Measurements from ENCODE around the gene NFE2L3.

NFE2L3 gene

DNA sequence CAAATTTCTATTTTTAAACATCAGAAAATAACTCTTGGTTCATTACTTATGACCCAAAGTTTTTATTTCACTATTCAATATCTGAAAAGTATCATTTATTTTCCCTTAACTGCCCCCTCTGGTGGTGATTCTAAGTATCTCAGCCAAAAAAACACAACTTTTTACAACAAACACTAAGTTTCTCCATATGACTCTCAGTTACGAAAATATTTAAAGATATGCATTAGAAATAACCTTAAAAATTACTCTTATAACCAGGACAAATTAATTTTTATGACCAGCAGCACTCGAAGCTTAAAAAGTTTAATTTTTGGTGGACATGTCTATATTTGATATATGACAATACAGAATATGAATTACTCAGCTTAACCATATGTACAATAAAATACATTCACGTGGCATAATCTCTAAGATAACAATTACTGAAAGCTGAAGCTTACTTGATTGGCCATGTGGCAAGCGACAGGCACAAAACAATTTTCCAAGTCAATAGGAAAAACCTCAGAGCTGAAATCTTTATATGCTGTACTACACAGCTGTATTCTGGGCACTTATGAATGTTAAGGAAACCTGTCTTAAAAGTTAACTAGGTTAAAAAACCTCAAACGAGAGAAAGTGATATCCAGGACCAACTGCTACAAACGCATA lies 46.3 kb downstream of the NFE2L3 start:
- no peak for DNase-seq (ENCODE audit: insufficient read length, low spot score)
- no peak for TF ChIP-seq POU2F2 (IDR thresholded peaks at IDR 0.05; ENCODE audit: low read depth, low read length)
- no peak for TF ChIP-seq SPI1 (IDR thresholded peaks at IDR 0.05; ENCODE audit: low read depth, low read length)
- TF ChIP-seq TAF1 (IDR thresholded peaks at IDR 0.05; ENCODE audit: low read depth, low read length) = no peak
- TF ChIP-seq POLR2AphosphoS5 (IDR thresholded peaks at IDR 0.05; ENCODE audit: low read depth, low read length) = no peak
- no peak for TF ChIP-seq PAX5 (IDR thresholded peaks at IDR 0.05; ENCODE audit: insufficient read depth, low read length, severe bottlenecking)
- TF ChIP-seq POLR2A (IDR thresholded peaks at IDR 0.05; ENCODE audit: low read depth, low read length) = no peak
- FAIRE-seq = no peak

DNA sequence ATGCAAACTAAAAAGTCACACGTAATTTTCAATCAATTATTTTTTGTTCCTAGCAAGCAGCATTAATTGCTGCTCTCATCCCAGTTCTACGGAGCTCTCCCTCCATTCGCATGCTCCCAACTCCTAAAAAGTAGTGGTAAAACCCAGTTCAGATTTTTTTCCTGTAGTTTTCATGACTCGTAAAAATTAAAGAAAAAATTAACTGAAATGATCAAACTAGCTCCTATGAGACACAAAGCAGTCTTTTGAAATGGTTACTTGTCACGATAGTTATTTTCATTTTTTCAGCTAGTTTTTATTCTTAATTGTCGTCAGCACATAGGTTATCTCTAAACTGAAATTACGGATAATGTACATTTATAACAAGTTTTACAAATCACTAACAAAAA lies 46.8 kb downstream of the NFE2L3 start:
- FAIRE-seq (no peak), DNase-seq (ENCODE audit: insufficient read length, low spot score) (no peak)
- TF ChIP-seq SPI1 (IDR thresholded peaks at IDR 0.05; ENCODE audit: low read depth, low read length) (no peak), POLR2A (IDR thresholded peaks at IDR 0.05; ENCODE audit: low read depth, low read length) (no peak), TAF1 (IDR thresholded peaks at IDR 0.05; ENCODE audit: low read depth, low read length) (no peak), POLR2AphosphoS5 (IDR thresholded peaks at IDR 0.05; ENCODE audit: low read depth, low read length) (no peak), PAX5 (IDR thresholded peaks at IDR 0.05; ENCODE audit: insufficient read depth, low read length, severe bottlenecking) (no peak), POU2F2 (IDR thresholded peaks at IDR 0.05; ENCODE audit: low read depth, low read length) (no peak)

DNA sequence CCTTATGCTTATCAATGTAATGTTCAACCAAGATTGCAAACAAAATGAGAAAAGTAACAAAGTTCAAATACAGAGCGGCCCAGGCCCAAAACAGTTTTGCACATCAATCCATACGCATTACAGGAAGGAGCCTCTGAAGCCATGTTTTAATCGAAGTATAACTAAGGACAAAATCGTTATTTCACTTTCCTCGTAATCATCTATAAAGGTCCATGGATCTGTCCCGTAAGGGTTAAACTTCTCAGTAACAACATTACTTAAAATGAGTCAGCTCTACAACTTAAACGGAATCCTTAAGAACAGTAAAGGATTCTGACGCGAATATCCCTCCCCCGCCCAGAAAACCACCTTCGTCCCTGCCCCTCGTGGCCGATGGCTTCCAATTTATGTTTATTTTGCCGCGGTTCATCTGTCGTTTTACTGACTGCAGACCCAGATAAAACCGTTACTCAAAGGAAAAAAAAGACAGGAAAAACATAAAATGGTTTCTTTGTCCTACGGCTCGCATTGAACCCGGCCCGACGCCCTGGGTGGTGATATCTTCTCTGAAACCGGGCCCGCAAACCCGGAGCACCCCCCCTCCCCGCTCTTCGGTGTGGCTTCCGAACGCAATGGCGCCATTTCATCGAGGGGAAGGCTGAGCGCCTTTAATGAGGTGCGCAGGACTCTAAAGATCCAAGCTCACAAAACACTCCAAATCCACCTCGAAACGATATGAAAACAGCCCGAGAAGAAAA lies 47.5 kb downstream of the NFE2L3 start:
- no peak for DNase-seq (ENCODE audit: insufficient read length, low spot score)
- TF ChIP-seq POLR2AphosphoS5 (IDR thresholded peaks at IDR 0.05; ENCODE audit: low read depth, low read length) = 0 out of 2 replicates have a peak, but pooled peaks have one; percentile 11
- TF ChIP-seq POLR2A (IDR thresholded peaks at IDR 0.05; ENCODE audit: low read depth, low read length) = no peak
- TF ChIP-seq POU2F2 (IDR thresholded peaks at IDR 0.05; ENCODE audit: low read depth, low read length) = no peak
- 0 out of 2 replicates have a peak, but pooled peaks have one; percentile 23 for TF ChIP-seq TAF1 (IDR thresholded peaks at IDR 0.05; ENCODE audit: low read depth, low read length)
- no peak for TF ChIP-seq SPI1 (IDR thresholded peaks at IDR 0.05; ENCODE audit: low read depth, low read length)
- no peak for TF ChIP-seq PAX5 (IDR thresholded peaks at IDR 0.05; ENCODE audit: insufficient read depth, low read length, severe bottlenecking)
- no peak for FAIRE-seq

DNA sequence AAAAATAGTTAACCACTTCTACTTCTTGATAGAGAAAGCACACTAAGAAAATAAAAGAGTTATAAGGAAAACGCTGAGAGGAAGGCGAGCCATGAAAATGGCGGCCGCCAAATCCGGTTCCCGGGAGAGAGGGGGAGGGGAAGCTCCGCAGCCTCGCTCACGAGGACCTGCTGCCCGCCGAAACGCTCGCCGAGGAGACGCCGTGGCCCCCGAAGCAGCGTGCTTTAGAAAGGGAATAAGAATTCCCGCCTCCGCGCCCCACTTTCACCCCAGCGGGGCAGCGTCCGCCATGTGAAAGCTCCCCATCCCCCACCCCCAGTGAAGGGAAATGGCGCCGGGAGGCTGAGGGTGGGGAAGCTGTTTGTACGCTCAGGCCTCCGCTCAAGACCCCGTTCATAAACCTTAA lies 48.0 kb downstream of the NFE2L3 start:
- no peak for DNase-seq (ENCODE audit: insufficient read length, low spot score)
- no peak for TF ChIP-seq TAF1 (IDR thresholded peaks at IDR 0.05; ENCODE audit: low read depth, low read length)
- no peak for TF ChIP-seq POLR2AphosphoS5 (IDR thresholded peaks at IDR 0.05; ENCODE audit: low read depth, low read length)
- TF ChIP-seq SPI1 (IDR thresholded peaks at IDR 0.05; ENCODE audit: low read depth, low read length) = no peak
- no peak for TF ChIP-seq POLR2A (IDR thresholded peaks at IDR 0.05; ENCODE audit: low read depth, low read length)
- no peak for TF ChIP-seq POU2F2 (IDR thresholded peaks at IDR 0.05; ENCODE audit: low read depth, low read length)
- TF ChIP-seq PAX5 (IDR thresholded peaks at IDR 0.05; ENCODE audit: insufficient read depth, low read length, severe bottlenecking) = no peak
- no peak for FAIRE-seq

DNA sequence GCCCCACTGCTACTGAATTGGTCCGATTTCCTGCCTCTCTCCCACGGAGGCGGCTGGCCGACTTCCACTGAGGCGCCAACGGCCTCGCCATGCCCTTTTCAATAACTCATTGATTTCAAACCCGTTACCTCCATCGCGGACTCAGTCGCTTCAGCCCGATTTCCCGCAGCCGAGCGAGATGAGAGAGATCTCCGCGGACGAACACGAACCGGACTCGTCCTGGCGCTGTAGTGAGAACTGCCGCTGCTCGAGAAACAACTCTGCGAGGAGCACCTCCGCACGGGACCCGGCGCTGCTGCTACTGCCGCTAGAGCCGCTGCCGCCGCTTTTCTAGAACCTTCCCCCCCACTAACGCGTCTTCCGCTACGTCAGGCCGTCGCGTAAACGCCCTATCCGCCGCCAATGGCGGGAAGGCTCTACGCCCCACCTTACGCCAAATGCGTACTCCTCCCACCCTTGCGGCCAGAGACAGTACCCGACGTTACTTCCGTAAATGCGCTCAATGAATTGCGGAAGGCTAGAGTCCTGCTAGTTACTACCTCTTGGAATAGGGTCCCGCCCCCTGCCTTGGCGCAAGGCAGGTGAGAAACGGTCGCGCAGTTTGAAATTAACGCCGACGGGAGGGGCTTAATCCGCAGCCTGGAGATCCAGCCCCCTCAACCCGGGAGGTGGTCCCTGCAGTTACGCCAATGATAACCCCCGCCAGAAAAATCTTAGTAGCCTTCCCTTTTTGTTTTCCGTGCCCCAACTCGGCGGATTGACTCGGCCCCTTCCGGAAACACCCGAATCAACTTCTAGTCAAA lies 48.6 kb downstream of the NFE2L3 start, which contains the start of gene HNRNPA2B1:
HNRNPA2B1 (minus strand) TSS at position 303 of the 803 bp plus-strand sequence; CDS start at position 134, 169 bp downstream.
- TF ChIP-seq PAX5 (IDR thresholded peaks at IDR 0.05; ENCODE audit: insufficient read depth, low read length, severe bottlenecking) = no peak
- peak; percentile 97 for TF ChIP-seq POU2F2 (IDR thresholded peaks at IDR 0.05; ENCODE audit: low read depth, low read length)
- TF ChIP-seq SPI1 (IDR thresholded peaks at IDR 0.05; ENCODE audit: low read depth, low read length) = peak; percentile 40
- TF ChIP-seq TAF1 (IDR thresholded peaks at IDR 0.05; ENCODE audit: low read depth, low read length) = peak; percentile 98
- TF ChIP-seq POLR2AphosphoS5 (IDR thresholded peaks at IDR 0.05; ENCODE audit: low read depth, low read length) = peak; percentile 100
- TF ChIP-seq POLR2A (IDR thresholded peaks at IDR 0.05; ENCODE audit: low read depth, low read length) = peak; percentile 100
- DNase-seq (ENCODE audit: insufficient read length, low spot score) (peak; percentile 55), FAIRE-seq (peak; percentile 98)

DNA sequence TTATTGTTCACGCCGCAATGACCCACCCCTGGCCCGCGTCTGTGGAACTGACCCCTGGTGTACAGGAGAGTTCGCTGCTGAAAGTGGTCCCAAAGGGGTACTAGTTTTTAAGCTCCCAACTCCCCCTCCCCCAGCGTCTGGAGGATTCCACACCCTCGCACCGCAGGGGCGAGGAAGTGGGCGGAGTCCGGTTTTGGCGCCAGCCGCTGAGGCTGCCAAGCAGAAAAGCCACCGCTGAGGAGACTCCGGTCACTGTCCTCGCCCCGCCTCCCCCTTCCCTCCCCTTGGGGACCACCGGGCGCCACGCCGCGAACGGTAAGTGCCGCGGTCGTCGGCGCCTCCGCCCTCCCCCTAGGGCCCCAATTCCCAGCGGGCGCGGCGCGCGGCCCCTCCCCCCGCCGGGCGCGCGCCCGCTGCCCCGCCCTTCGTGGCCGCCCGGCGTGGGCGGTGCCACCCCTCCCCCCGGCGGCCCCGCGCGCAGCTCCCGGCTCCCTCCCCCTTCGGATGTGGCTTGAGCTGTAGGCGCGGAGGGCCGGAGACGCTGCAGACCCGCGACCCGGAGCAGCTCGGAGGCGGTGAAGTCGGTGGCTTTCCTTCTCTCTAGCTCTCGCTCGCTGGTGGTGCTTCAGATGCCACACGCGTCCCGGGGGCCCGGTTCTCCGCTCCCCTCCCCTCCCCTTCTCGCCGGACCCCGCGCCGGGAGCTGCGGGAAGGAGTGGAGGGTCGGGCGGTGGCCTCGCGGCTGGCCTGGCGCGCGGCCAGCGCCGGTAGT lies 49.4 kb downstream of the NFE2L3 start, which contains the start of gene CBX3:
CBX3 (plus strand) TSS at position 499 of the 772 bp plus-strand sequence. CDS start 1,254 bp downstream, outside the sequence.
- peak; percentile 63 for DNase-seq (ENCODE audit: insufficient read length, low spot score)
- FAIRE-seq = no peak
- TF ChIP-seq SPI1 (IDR thresholded peaks at IDR 0.05; ENCODE audit: low read depth, low read length) (no peak), POU2F2 (IDR thresholded peaks at IDR 0.05; ENCODE audit: low read depth, low read length) (peak; percentile 50; the same call in 1 of the 2 replicates), PAX5 (IDR thresholded peaks at IDR 0.05; ENCODE audit: insufficient read depth, low read length, severe bottlenecking) (no peak), TAF1 (IDR thresholded peaks at IDR 0.05; ENCODE audit: low read depth, low read length) (peak; percentile 84), POLR2A (IDR thresholded peaks at IDR 0.05; ENCODE audit: low read depth, low read length) (peak; percentile 86), POLR2AphosphoS5 (IDR thresholded peaks at IDR 0.05; ENCODE audit: low read depth, low read length) (peak; percentile 95)

DNA sequence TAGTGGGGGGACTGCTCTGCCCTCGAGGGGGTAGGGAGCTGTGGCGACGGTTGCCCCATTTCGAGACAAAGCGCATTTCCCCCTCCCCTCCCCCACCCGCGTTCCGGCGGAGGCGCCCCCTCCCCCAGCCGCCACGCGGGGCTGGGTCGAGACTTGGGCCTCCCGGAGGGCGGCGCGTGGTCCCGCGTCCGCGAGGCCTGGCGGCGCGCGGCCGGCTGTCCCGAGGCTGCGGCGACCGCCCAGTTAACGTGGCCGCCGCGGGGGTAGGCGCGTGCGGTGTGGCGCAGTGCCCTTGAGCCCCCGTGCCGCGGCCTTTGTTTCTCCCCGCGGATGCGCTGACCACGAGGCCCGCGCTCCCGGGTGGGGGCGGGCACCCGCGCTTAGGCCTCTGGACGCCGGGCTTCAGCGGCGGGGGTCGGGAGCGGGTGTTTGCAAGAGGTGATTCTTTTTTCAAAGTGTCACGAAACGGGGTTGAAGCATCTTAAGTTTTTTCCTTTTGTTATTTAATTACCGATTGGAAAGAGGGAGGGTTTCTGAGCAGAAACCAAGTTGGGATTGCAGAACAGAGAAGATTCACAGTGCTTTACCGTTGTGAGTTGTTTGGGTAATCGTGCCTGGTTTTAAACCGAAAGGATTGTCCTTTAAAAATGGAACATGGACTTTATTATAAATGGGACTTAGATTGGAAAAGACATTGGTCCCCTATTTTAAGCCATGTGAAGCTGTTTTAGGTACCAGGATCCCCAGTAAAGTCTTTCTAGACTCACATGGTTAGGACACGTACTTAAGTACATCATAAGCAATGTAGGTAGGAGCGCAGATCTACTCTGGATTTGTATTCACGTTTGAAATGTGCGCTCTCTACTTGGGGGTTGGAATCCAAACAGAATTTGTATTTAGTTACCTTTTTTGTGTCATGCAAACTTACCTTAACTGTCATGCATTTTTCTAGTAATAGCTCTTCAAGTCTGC lies 50.3 kb downstream of the NFE2L3 start:
- TF ChIP-seq TAF1 (IDR thresholded peaks at IDR 0.05; ENCODE audit: low read depth, low read length) = no peak
- no peak for TF ChIP-seq SPI1 (IDR thresholded peaks at IDR 0.05; ENCODE audit: low read depth, low read length)
- no peak for TF ChIP-seq POU2F2 (IDR thresholded peaks at IDR 0.05; ENCODE audit: low read depth, low read length)
- TF ChIP-seq POLR2A (IDR thresholded peaks at IDR 0.05; ENCODE audit: low read depth, low read length) = no peak
- TF ChIP-seq POLR2AphosphoS5 (IDR thresholded peaks at IDR 0.05; ENCODE audit: low read depth, low read length) = no peak
- no peak for TF ChIP-seq PAX5 (IDR thresholded peaks at IDR 0.05; ENCODE audit: insufficient read depth, low read length, severe bottlenecking)
- FAIRE-seq (no peak), DNase-seq (ENCODE audit: insufficient read length, low spot score) (no peak)

Measured in GM12891 (cell line).